Stimulated activated CD4-positive, alpha-beta T cell treated with anti-CD3 and anti-CD28 coated beads, Interleukin-1b, Interleukin-23, amount 100 ng/mL, for 4 hours (primary cell): ENCODE results near the gene SH3BGRL.
"Not testable (repeated sequence)": the region's sequence is repeated elsewhere in the genome, so short reads cannot be mapped to it uniquely, and the experiment has no call there.

ENCODE experiments used
- DNase-seq, 2 donors: peaks; one replicate each; pipeline ENCODE4 v3.0.0-alpha.2; 2020; ENCODE audit warnings: low read depth in 2 of 2

Gene SH3BGRL

DNA sequence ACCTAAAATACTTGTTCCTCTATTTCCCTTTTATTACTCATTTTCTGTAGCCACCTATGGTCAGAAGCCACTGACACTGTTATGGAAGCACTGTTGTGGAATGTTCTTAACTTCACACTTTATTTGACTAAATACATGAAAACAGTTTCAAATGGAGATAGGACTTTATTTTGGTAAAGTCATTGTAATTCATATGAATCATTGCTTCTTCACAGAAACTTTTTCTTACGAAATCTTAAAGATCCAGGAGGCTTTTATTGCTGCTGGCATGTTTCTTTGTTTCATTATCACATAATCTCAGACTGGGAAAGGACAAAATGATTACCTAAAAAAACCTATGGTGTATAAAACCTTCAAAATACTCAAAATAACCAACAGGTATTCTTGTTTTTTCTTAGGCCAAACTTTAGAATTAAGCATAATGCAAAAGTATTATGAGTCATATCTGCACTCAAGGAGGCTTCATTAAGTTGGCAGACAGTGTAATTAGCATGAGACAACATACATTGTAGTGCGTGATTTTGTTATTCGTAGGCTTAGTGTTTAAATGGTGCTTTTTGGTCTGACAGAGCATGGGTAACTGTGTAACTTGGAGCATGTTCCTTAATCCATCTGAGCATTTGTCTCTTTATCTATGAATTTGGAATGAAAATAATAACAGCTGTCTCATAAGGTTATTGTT lies 58.0 kb downstream of the SH3BGRL start:
- DNase-seq: no peak

DNA sequence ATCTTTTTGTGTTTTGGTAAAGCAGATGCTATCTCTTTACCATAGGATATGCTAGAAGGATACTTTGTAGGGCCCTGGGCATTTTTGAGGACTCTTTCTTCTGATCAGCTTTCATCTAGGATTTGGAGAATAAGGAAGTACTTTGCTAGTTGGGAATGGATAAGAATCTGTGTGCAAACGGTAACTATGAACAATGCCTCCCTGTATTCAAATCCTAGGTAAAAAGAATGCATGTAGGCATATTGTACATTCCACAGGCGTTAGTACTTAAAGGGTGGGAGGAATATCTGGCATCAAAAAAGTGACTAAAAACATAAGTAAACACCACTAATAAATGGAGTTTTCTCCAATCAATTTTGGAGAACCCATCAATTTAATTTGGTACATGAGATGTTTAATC lies 59.7 kb downstream of the SH3BGRL start:
- no peak for DNase-seq

DNA sequence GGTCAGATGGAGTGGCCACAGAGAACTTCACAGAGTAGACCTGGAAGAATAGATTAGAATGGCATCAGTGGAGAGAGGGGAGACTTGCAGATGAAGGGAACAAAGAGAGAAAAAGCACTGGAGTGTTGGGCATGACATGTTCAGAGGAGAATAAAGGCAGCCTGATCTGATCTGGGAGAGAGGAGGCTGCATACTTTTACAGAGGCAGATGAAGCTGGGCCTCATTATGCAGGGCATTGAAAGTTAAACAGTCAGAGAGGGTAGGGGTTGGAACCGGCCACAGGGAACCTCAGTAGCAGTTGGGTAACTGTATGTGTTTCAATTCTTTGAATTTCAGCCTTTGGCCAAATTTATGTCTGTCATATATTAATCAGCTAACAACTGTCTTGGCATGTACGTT lies 61.2 kb downstream of the SH3BGRL start:
- DNase-seq: no peak

DNA sequence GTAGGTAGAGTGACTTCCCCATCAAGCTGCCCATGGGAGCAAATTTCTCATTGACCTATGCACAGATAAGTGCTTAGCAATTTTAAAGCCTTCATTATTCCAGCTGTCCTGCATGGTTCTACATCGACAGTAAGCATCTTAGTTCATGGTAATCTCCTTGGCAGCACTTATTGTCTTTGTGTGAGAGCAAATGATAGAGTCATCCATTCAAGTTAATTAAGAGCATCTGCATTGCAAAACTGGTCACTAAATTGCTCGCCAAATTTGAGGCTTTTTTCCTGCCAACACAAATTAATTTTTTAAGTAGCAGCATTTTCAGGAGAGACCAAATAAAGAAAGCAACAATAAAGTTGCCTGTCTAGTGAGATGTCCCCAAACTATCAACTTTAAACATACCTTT lies 76.7 kb downstream of the SH3BGRL start:
- no peak for DNase-seq

DNA sequence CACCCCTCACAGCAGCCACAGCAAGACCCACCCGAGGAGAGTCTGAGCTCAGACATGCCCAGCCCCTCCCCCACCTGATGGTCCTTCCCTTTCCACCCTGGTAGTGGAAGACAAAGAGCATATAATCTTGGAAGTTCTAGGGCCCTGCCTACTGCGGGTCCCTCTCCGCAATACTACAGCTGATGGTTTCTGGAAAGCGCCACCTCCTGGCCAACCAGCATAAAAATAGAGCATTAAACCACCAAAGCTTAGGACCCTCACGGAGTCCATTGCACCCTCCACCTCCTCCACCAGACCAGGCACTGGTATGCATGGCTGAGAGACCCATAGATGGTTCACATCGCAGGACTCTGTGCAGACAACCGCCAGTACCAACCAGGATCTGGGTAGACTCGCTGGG lies 78.2 kb downstream of the SH3BGRL start:
- no peak for DNase-seq

DNA sequence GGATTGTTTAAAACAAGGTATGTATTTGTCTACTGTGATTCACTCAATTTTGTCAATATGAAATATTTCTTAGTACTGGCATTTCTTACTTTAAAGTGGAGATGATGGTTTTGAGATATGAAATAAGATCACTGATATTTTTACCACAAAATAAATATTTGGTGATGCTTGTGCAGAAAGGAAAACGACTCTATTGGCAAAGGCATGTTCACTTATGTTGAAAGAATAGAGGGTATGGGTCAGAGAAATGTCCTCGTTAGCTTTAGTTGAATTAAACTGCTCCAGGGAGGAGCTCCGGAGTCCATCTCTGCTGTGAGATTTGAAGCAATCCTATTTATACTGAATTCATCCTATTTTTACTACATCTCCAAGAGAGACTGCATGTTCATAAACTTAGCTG lies 84.2 kb downstream of the SH3BGRL start:
- DNase-seq: no peak

DNA sequence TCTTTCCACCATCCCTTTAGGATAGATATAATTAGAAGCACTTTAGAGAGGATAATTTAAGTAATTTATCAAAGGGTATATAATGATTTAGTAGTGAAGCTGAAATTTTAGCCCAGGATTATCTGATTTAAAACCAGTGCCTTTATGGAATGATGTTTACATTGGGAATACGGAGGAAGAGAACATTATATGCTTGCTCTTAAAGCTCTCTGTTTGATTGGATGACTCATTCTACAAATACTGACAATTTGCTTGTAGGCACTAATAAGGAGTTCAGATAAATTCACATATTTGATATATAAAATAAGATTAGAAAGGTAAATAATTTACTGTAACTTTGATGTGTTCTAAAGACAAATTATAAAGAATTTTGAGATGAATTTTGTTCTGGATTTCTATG lies 84.7 kb downstream of the SH3BGRL start:
- DNase-seq: no peak

DNA sequence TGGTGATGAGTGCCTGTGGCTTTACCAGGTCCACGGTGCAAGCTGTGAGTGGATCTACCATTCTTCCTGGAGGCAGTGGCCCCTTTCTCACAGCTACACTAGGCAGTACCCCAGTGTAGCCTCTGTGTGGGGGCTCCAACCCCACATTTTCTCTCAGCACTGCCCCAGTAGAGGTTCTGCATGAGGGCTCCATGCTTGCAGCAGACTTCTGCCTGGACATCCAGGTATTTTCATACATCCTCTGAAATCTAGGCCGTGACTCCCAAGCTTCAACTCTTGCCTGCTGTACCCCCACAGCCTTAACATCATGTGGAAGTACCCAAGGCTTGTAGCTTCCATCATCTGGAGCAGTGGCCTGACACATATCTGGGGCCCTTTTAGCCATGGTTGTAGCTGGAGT lies 90.1 kb downstream of the SH3BGRL start:
- DNase-seq: no peak

DNA sequence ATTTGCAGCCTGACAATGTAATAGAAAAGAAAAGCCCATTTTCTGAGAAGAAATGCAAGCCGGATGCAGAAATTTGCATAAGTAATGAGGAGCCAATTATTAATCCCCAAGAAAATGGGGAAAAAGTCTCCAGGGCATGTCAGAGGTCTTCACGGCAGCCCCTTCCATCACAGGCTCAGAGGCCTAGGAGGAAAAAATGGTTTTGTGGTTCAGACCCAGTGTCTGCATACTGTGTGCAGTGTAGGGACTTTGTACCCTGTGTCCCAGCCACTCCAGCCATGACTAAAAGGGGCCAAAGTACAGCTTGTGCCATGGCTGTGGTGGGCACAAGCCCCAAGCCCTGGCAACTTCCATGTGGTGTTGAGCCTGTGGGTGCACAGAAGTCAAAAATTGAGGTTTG lies 92.2 kb downstream of the SH3BGRL start:
- DNase-seq: no peak

DNA sequence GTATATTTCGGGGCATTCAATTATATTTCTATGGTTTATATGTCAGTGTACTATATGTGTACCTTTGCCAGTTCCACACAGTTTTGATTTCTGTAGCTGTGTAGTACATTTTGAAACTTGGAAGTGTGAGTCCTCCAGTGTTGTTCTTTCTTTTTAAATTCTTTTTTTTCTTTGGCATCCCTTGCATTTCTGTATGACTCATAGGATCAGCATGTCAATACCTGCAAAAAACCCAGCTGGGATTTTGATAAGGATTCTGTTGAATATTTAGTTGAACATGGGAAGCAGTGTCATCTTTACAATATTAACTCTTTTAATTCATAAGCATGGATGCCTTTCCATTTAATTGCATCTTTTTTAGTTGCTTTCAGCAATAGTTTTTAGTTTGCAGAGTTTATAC lies 100.0 kb downstream of the SH3BGRL start:
- DNase-seq: no peak

DNA sequence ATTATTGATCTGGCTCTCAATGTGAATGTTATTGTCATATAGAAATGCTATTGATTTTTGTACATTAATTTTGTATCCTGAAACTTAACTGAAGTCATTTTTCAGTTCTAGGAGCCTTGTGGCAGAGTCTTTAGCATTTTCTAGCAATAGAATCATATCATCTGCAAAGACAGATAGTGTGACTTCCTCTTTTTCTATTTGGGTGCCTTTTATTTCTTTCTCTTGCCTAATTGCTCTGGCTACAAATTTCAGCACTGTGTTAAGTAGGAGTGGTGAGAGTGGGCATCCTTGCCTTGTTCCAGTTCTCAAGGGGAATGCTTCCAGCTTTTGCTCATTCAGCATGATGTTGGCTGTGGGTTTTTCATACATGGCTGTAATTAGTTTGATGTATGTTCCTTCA lies 102.7 kb downstream of the SH3BGRL start:
- no peak for DNase-seq

DNA sequence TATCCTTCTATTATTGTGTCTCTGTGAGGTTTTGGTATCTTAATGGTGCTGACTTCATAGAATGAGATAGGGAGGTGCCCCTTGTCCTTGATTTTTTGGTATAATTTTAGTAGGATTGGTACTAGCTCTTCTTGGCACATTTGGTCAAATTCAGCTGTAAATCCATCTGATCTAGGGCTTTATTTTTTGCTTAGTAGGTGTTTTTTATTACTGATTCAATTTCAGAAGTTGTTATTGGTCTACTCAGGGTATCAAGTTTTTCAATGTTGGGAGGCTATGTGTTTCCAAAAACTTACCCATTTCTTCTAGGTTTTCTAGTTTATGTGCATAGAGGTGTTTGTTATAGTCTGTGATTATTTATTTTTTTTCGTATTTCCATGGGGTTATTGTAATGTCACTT lies 103.3 kb downstream of the SH3BGRL start:
- DNase-seq: no peak

DNA sequence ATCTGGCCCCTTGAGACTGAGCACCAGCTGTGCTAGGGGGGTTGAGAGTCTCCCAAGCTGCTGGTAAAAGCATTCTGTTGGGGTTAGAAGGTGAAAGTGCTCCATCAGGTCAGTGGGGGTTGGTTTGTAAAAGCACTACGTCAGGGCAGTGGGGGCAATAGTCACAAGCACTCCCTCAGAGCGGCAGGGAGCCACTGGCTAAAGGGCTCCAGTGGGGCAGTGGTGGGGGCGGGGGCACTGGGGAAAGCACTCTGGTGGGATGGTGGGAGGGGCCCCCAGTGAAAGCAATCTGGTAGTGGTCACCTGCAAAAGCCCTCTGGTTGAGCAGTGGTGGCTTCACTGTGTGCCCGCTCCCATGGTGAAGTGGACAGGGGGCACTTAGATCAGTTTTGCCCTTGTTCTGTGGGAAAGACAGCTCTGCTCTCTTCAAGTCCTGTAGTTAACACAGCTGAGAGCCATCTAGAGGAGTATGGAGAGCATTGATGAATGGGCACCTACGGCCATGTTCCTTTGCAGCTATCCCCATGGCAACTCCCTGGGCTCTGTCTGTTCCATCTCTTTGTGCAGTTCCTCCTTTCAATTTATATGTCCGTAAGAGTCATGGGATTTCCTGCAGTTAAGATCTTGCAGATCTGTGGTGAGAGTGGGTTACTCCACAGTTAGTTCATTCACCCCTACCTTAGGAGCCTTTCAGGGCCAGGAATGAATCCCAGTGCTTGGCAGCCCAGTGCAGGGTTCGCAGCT lies 106.4 kb downstream of the SH3BGRL start:
- DNase-seq: no peak

DNA sequence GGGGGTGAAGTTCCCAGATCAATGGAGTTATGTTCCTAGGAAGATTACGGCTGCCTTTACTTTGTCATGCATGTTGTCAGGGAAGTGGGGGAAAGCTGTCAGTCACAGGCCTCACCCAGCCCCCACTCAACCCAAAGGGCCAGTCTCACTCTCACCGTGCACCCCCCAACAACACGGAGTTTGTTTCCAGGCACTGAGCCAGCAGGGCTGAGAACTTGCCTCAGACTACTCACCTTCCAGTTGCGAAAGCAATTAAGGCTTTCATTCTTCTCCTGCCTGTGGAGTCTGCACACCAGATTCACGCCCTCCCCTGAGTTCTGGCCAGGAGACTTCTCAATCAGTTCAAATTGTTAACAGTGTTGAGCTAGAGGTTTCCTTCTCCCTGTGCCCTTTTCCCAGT lies 114.3 kb downstream of the SH3BGRL start:
- no peak for DNase-seq

DNA sequence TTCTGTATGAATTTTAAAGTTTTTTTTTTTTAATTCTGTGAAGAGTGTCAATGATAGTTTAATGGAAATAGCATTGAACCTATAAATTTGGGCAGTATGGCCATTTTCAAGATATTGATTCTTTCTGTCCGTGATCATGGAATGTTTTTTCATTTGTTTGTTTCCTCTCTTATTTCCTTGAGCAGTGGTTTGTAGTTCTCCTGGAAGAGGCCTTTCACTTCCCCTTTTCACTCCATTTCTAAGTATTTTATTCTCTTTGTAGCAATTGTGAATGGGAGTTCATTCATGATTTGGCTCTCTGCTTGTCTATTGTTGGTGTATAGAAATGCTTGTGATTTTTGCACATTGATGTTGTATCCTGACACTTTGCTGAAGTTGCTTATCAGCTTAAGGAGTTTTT lies 129.8 kb downstream of the SH3BGRL start:
- DNase-seq: not testable (repeated sequence)

DNA sequence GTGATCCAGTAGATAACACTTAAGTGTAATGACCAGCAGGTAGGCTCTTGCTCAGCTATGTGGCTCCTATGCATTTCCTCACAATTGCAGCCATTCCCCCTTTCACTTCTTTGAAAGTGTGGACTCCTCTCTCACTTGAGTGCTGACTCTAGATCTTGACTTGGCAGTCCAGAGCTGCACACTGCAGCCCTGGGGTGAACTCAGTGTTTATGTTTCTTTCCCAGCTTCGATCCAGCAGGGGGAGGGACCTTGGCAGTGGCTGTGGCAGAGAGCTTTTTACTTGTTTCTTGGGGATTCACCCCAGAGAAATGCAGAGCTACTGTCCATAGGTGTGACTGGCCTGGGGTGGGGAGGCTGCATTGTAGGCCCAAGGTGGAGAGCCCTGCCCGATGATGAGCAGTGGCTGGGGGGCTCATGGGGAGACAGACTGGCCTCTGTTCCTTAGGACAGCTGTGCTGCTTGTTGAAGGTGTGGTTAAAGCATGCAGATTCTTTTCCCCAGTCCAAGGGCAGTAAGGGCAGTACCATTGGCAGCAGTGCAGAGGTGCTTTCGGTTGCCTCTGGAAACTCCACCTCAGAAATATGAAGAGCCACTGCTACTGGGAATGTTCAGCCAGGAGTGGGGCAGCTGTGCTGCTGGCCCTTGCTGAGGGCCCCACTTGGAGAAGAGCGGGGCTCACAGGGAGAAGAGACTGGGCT lies 134.7 kb downstream of the SH3BGRL start:
- no peak for DNase-seq

DNA sequence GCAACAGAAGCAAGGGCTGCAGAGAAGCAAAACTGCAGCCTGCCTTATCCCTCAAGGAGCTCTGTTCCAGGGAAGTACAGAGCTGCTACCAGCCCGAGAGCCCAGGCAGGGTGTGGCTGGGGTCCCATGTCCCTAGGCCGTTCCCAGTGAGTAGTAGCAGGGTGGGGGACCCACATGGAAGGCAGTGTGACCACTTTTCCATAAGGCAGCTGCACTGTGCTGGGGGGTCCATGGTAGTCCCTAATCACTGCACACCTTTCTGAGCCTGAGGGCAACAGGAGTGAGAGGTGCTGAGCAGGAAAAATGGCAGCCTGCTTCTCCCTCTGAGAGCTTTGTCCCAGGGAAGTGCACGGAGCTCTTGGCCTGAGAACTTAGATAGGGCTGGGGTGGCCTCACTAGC lies 135.9 kb downstream of the SH3BGRL start:
- no peak for DNase-seq

DNA sequence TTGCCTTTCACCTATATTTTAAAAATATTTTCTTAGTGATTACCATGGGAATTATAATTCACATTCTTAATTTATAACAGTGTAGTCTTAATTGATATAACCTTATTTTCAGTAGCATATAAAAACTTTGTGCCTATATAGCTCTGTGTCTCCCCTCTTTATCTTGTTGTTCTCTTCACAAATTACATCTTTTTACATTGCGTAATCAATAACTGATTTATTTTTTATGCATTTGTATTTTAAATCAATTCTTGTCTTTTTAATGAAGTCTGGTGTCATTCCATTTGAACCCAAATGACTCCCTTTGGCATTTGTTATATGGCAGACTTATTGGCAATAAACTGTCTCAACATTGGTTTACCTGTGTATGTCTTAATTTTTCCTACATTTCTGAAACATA lies 137.0 kb downstream of the SH3BGRL start:
- DNase-seq: no peak

DNA sequence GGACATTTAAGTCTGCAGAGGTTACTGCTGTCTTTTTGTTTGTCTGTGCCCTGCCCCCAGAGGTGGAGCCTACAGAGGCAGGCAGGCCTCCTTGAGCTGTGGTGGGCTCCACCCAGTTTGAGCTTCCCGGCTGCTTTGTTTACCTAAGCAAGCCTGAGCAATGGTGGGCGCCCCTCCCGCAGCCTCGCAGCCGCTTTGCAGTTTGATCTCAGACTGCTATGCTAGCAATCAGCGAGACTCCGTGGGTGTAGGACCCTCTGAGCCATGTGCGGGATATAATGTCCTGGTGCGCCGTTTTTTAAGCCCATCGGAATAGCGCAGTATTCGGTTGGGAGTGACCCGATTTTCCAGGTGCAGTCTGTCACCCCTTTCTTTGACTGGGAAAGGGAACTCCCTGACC lies 143.4 kb downstream of the SH3BGRL start:
- not testable (repeated sequence) for DNase-seq
